HG02852 (cell line): ENCODE results near the gene VOPP1.
"Not testable (repeated sequence)": the region's sequence is repeated elsewhere in the genome, so short reads cannot be mapped to it uniquely, and the experiment has no call there.

Experiments used
- ATAC-seq: cut with Tn5 transposase; IDR thresholded peaks from one replicate; pipeline ENCODE4 v1.9.1; 2021; ENCODE audit warnings: mild to moderate bottlenecking, moderate library complexity; ENCODE audit not compliant: unreplicated experiment

VOPP1 gene

DNA sequence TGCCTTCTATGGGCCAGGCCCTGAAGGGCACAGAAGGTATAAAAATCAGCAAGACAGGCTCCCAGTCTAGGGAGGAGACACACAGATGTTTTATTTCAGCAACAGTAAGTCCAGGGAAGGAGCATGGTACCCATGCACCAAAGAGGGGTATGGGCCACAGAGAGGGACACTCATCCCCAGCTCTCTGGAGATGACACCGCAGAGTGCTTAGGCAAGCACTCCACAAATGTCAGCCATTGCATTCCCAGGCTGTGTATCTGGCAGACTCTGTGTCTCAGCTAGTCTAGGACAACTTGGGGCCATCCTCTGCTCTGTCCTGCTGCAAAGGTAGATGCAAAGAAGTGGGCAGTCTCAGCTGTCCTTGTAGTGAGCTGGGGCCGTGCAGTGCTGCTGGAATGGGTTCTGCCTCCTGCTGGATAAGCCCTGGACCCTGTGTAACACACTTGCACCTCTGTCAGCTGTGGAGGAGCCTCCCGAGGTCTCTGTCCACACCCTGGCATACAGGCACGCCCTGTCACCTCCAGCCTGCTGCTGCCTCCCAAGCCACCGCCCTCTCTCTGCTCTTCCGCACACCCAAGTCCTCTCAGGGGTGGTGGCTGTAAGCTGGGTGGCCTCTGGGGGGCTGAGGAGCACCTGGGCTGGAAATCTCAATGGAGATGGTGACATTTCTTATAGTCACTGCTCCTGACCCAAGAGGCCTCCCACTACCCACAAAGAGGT, 57.6 kb downstream of the VOPP1 start:
- ATAC-seq, result no peak

GRCh38 chr7:55513868-55514267, 58.4 kb downstream of the VOPP1 start:
- ATAC-seq, result no peak

DNA sequence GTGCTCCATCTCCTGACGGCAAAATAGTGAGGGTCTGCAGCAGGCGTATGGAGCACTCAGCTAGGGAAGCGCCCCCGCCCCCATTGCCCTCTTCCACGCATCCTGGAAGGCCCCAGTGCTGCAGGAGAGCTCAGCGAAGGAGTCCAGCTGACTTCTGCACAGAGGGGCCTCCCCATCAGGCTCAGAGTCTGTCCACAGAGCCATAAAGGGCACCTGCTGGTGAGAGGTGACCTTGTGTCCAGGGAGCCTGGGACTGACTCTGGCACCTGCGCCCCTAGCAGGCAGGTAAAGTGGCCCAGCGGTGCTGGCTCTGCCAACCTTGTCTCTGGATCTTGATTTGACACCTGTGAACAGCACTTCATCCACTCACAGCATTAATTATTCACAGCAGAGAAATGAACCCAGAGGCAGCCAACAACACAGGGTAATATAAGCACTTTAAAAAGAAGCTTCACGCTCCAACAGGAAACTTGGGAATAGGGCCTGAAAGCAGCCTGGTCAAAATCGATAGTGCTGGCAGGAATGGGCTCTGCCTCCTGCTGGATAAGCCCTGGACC, 59.6 kb downstream of the VOPP1 start:
- no peak for ATAC-seq

DNA sequence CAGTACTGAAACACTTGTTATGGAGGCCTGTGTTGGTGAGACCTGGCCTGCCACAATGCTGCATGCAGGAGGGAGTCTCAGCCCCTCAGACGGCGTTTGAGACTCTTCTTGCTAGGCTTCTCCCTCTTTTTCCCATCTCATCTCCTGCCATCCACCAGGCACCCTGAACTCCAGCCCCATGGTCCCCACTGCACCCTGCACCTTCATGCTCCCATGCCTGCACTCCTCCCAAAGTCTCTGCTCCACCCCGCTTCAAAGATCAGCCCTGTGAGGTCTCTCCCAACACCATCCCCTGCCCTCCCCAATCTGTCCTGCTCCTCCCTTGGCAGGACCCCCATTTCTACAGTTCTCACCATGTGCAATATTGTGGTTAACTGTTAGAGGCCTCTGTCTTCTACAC, 61.7 kb downstream of the VOPP1 start:
- no peak for ATAC-seq

DNA sequence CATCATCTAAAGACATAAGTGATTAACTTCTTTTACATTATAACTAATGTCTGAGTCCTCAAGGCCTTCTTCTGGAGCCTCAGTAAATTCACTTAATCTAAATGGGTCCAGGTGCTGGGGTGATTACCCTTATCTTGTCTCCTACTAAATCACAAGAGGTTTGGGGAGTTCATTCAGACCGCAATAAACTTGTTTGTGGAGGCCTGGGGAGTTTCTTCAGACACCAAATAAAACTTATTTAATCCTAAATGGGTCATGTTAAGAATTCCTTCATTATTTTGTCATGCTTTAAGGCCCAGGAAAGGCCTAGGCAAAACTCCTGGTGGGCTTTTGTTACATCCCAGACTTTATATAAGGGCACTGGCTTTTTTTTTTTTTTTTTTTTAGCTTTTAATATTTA, 62.1 kb downstream of the VOPP1 start:
- ATAC-seq, result not testable (repeated sequence)

DNA sequence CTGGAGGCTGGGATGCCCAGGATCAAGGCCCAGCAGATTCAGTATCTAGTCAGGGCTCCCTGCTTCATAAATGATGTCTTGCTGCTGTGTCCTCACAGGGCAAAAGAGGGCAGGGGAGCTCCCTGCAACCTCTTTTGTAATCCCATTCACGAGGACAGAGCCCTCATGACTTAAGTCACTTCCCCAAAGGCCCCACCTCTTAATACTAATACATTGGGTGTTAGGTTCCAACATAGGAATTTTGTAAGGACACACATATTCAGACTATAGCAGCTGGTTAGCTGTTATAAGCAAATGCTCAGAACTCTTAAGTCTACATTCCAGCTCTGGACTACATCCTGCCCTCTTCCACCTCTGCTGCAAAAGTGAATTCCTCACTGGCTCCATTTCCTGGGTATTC, 63.0 kb downstream of the VOPP1 start:
- ATAC-seq, result no peak

DNA sequence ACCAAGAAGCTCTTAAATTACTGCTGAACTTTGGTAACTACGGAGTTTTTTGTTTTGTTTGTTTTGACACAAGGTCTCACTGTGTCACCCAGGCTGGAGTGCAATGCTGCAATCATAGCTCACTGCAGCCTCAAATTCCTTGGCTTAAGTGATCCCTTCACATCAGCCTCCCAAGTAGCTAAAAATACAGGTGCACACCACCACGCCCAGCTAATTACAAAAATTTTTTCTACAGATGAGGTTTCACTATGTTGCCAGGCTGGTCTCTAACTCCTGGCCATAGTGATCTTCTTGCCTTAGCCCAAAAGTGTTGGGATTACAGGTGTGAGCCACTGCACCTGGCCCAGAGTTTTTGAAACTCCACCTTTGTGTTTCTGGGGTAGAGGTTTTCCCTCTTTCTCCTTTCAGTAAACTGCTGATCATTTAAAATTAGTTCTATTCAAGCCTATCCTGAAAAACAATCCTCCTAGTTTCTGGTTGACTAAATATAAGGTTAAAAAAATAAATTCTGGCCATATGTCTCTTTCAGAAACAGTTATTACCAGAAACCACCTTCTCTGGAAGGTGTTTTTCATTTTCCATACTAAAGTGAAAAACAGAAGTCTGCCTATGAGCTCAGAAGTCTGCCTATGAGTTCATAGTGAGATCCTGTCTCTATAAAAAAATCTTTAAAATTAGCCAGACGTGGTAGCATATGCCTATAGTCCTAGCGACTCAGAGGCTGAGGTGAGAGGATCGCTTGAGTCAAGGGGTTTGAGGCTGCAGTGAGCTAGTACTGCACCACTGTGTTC, 63.9 kb downstream of the VOPP1 start:
- peak; percentile 69 for ATAC-seq

- ATAC-seq, result no peak
Observed at GRCh38 chr7:55507743-55508142, 64.6 kb downstream of the VOPP1 start.

DNA sequence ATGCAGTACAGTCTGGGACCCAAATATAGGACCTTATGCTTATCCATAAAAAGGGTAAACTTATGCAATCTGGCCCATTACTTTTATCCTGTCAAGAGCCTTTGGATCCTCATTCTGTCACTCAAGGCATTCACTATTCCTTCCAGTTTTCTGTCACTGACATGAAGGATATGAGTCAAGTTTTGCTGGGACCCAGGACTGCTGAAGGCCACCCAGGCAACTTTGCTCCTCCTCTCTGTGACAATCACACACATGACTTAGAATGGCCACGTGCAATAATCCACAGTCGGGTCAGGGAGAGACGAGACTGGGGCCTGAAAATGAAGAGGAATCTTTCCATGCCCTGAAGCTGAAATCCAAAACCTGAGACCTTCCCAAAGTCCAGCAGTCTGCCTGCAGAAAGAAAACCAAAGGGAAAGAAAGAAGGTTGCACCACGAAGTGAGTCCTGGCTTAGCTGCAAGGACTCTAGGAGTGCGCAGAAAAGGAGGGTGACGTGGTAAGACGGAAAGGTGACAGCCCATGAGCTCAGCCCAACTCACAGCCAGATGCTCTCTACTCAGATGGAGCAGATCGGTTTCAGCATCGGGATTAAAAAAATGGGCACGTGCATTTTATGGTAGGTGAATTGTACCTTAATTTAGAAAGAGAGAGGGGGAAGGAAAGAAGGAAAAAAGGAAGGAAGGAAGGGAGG, 67.2 kb downstream of the VOPP1 start:
- no peak for ATAC-seq

GRCh38 chr7:55504093-55504859, 68.0 kb downstream of the VOPP1 start:
- ATAC-seq, result no peak

GRCh38 chr7:55502858-55503440, 69.4 kb downstream of the VOPP1 start:
- ATAC-seq, result no peak

- no peak for ATAC-seq
Observed at GRCh38 chr7:55502124-55502857, 70.0 kb downstream of the VOPP1 start.

DNA sequence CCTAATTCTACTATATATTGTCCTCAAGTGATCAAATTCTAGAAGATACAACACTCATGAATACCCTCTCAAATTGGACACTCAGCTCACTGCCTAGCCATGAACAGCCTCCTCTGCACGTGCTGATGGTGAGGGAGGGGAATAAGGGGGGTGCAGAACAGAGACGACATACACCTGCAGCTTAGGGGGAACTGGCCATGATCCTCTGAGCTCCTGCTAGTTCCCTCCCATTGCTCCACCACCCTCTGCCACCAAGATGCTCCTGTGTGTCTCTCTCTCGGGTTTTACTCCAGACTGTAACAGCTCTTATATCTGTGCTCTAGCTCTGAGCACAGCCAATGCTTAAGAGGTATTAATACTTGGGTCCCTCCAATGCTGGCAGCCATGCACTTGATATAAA, 70.7 kb downstream of the VOPP1 start:
- ATAC-seq, result no peak

- no peak for ATAC-seq
Observed at GRCh38 chr7:55500117-55500756, 72.1 kb downstream of the VOPP1 start.

DNA sequence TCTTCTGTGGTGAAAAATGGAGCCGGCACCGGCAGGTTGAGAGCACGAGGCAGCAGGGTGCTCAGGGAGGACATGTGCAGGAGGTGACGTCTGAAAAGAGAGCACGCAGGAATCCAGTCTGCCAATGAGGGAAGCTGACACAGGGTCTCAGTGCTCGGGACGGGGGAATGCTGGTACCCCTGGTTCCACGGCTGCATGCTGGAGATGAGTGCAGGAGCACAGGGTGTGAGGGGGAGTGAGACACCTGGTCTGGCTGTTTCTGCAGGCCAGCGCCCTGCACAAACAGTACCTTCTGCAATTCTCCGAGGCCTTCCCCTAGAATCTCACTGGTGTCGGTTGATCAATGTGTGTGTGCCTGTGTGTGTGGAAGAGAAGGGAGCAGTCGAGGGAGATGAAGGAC, 72.7 kb downstream of the VOPP1 start:
- ATAC-seq, result no peak

- no peak for ATAC-seq
Observed at GRCh38 chr7:55498770-55499169, 73.5 kb downstream of the VOPP1 start.

DNA sequence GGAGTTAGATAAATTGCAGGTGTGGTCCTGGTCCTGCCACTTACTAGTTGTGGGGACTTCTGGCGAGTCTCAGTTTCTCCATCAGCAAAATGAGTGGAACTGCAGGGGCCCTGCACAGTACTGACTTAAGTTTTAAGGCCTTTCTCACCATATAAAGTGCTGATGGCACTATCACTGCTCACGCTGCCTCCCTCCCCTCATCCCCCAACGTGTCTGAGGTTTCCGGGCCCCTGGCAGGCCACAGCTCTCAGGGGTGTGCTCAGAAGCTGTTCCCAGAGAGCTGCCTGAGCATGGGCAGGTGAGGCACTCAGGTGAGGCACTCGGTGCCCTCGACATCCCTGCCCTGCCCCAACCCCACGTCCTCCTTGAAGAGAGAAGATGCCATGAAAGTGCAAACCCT, 74.2 kb downstream of the VOPP1 start:
- ATAC-seq, result no peak

GRCh38 chr7:55497521-55497920, 74.8 kb downstream of the VOPP1 start:
- ATAC-seq, result no peak

DNA sequence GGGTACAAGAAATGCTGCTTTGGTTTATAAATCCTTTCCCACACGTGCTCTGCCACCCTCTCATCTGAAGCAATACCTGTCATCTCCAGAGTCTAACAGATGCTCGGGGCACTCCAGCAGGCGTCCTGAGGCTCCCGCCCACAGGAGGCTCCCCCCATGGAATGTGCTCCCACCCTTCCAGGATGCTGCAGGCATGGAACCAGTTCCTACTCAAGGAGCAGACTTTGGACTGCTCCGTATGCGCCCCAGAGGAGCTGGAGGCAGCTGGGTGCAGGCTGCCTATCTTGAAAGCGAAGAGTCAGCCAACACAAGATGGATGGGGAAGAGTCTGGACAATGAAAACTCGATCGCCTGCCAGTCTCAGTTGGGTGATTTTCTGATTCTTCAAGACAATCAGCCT, 75.4 kb downstream of the VOPP1 start:
- no peak for ATAC-seq
